Tibial nerve (tissue), 4 donors: ENCODE results near the gene SH3GLB2. TPM values are rescaled to one million over a fixed set of nuclear protein-coding genes. Genes with fewer than 3 reads are reported as not detected.
"Not testable (repeated sequence)": the region's sequence is repeated elsewhere in the genome, so short reads cannot be mapped to it uniquely, and the experiment has no call there.

Experiments
- DNase-seq, 2 donors: peaks; one replicate each; pipeline ENCODE4 v3.0.0-alpha.2; 2019; ENCODE audit warnings: low spot score in 2 of 2
- H3K27ac ChIP-seq, 4 donors: fragments of 200-600 bp; sonication (generic) in 3 of 4; one replicate each; pipeline ENCODE4 v1.5.1; 2017 to 2019; ENCODE audit warnings: mild to moderate bottlenecking in 1 of 4
- H3K27me3 ChIP-seq, 2 donors: fragments of 200-600 bp; sonication (generic) in 1 of 2; one replicate each; pipeline versions ENCODE4 v1.5.1 to v1.6.0; 2017 to 2019
- H3K36me3 ChIP-seq, 3 donors: fragments of 200-600 bp; sonication (generic); one replicate each; pipeline ENCODE4 v1.5.1; 2018 to 2019
- H3K4me1 ChIP-seq, 4 donors: fragments of 200-600 bp; sonication (generic) in 3 of 4; one replicate each; pipeline ENCODE4 v1.5.1; 2017 to 2019
- H3K4me3 ChIP-seq, 4 donors: fragments of 200-600 bp; sonication (generic) in 3 of 4; one replicate each; pipeline ENCODE4 v1.5.1; 2017 to 2019; ENCODE audit warnings: mild to moderate bottlenecking in 1 of 4, moderate library complexity in 1 of 4
- H3K9me3 ChIP-seq, 4 donors: fragments of 200-600 bp; sonication (generic) in 3 of 4; one replicate each; pipeline ENCODE4 v1.5.1; 2017 to 2019
- EP300 ChIP-seq, 2 donors: sonication (generic); formaldehyde crosslinking; IDR thresholded peaks; one replicate each; pipeline ENCODE4 v1.6.1; 2017; ENCODE audit warnings: antibody characterized with exemption in 2 of 2, mild to moderate bottlenecking in 1 of 2
- POLR2A ChIP-seq, 2 donors: fragments of 450-650 bp; IDR thresholded peaks; one replicate each; pipeline ENCODE4 v1.6.1; 2017; ENCODE audit warnings: antibody characterized with exemption in 2 of 2, mild to moderate bottlenecking in 2 of 2, moderate library complexity in 2 of 2
- WGBS, 2 donors: methylation state at CpG; one replicate each; pipeline ENCODE4 v1.1.5; 2018; 5-methylcytosine and 5-hydroxymethylcytosine counted together
- total RNA-seq, 4 donors: library from RNA; depleted of rRNA; stranded (reverse); fragments of >200 nt; gene quantifications; one replicate each; pipeline ENCODE4 v1.1.0, GENCODE V29; 2016

SH3GLB2 gene
- total RNA-seq, 4 donors from 2014 or later, result 117 to 175 (median 129) TPM

GRCh38 chr9:128969491-128969890, 58.6 kb downstream of the SH3GLB2 start:
- 90 to 92% methylated on average over 5 of the region's 5 CpGs for WGBS, 2 donors
- Histone ChIP-seq H3K9me3 (no peaks in the 10 kb centered on the region), H3K27me3 (no peaks in the 10 kb centered on the region), H3K36me3 (peaks cover 0 to 78% (median 21%) of the 10 kb centered on the region in 3 donors), H3K4me3 (no peak overlapping the region), H3K4me1 (no peaks in the 10 kb centered on the region), H3K27ac (no peak overlapping the region)
- TF ChIP-seq EP300 (IDR thresholded peaks at IDR 0.05) (no peak), POLR2A (IDR thresholded peaks at IDR 0.05) (no peak)
- no peak for DNase-seq

- H3K4me3 ChIP-seq, H3K4me1 ChIP-seq, H3K27ac ChIP-seq, H3K9me3 ChIP-seq, H3K27me3 ChIP-seq, DNase-seq: not testable (repeated sequence)
- WGBS, 2 donors, result 91 to 94% methylated on average over 9 of the region's 9 CpGs
- peaks cover 0 to 90% (median 8%) of the 10 kb centered on the region in 3 donors for H3K36me3 ChIP-seq
Measured at GRCh38 chr9:128961403-128961802, 66.7 kb downstream of the SH3GLB2 start.

Other genes starting within 250 kb of the SH3GLB2 start
- gene TBC1D13, start 241.1 kb downstream of the SH3GLB2 start, total RNA-seq, result 10 to 100 TPM; 15.1 to 23.7 (median 17.9) TPM
- 10 to 100 TPM; 22.8 to 53.1 (median 48.8) TPM for gene ENDOG, start 209.8 kb downstream of the SH3GLB2 start, total RNA-seq
- 10 to 100 TPM; 26.4 to 71.7 (median 39.0) TPM for gene SPOUT1, start 198.5 kb downstream of the SH3GLB2 start, total RNA-seq
- gene KYAT1, start 146.4 kb downstream of the SH3GLB2 start, total RNA-seq, result 1 to 10 TPM; 7.4 to 9.0 (median 8.6) TPM
- 10 to 100 TPM; 65.1 to 94.7 (median 81.1) TPM for gene LRRC8A, start 146.2 kb downstream of the SH3GLB2 start, total RNA-seq
- 10 to 100 TPM; 37.8 to 55.3 (median 45.8) TPM for gene PHYHD1, start 107.3 kb downstream of the SH3GLB2 start, total RNA-seq
- gene DOLK, start 80.7 kb downstream of the SH3GLB2 start, total RNA-seq, result 10 to 100 TPM in 3 of 4 donors, 1 to 10 TPM in 1; 9.4 to 13.1 (median 12.3) TPM
- gene NUP188, start 80.6 kb downstream of the SH3GLB2 start, total RNA-seq, result 10 to 100 TPM; 22.9 to 76.5 (median 43.5) TPM
- 10 to 100 TPM; 25.3 to 56.7 (median 34.2) TPM for gene MIGA2, start 8.3 kb upstream of the SH3GLB2 start, total RNA-seq
- gene DOLPP1, start 52.8 kb upstream of the SH3GLB2 start, total RNA-seq, result 10 to 100 TPM in 1 of 4 donors, 1 to 10 TPM in 3; 4.7 to 12.0 (median 6.7) TPM
- gene CRAT, start 82.5 kb upstream of the SH3GLB2 start, total RNA-seq, result 10 to 100 TPM; 42.7 to 81.8 (median 63.2) TPM
- gene PTPA, start 83.1 kb upstream of the SH3GLB2 start, total RNA-seq, result 10 to 100 TPM; 38.0 to 50.1 (median 44.0) TPM
- gene IER5L, start 149.9 kb upstream of the SH3GLB2 start, total RNA-seq, result 10 to 100 TPM; 13.0 to 31.5 (median 25.3) TPM